Neural cell (in vitro differentiated cells): ENCODE results near the gene PDLIM3.

Experiments used
- CTCF ChIP-seq: fragments of 450-650 bp; IDR thresholded peaks from 2 replicates; pipeline ENCODE4 v1.5.1; 2014; ENCODE audit warnings: antibody characterized with exemption, mild to moderate bottlenecking, moderate library complexity; ENCODE audit not compliant: poor library complexity, severe bottlenecking
- EP300 ChIP-seq: fragments of 450-650 bp; conservative IDR thresholded peaks from 2 replicates; pipeline ENCODE4 v1.6.1; 2014; ENCODE audit warnings: antibody characterized with exemption, mild to moderate bottlenecking, moderate library complexity; ENCODE audit not compliant: poor library complexity, severe bottlenecking
- EZH2 ChIP-seq: fragments of 200-600, 300-800 bp; shearing (Covaris generic), sonication (generic); IDR thresholded peaks from 2 replicates; pipeline ENCODE4 v1.6.1; 2014; ENCODE audit warnings: antibody characterized with exemption, low read length, borderline replicate concordance, mild to moderate bottlenecking; ENCODE audit not compliant: insufficient read depth, poor library complexity, severe bottlenecking
- POLR2AphosphoS5 ChIP-seq: IDR thresholded peaks from 2 replicates; pipeline ENCODE4 v1.6.1; 2012
- SMC3 ChIP-seq: fragments of 450-650 bp; conservative IDR thresholded peaks from 2 replicates; pipeline ENCODE4 v1.6.1; 2014; ENCODE audit warnings: antibody characterized with exemption, mild to moderate bottlenecking, moderate library complexity; ENCODE audit not compliant: poor library complexity

- TF ChIP-seq CTCF (no peak), POLR2AphosphoS5 (no peak), EZH2 (no peak), EP300 (no peak), SMC3 (no peak)
Measured at GRCh38 chr4:185534866-185535611, at the start of gene PDLIM3.
